Measurements from ENCODE around the gene DNAJC12. TPM values are rescaled to one million over a fixed set of nuclear protein-coding genes. Genes with fewer than 3 reads are reported as not detected.

Gene DNAJC12
- polyA plus RNA-seq, 1 experiment = 0.13 TPM

GRCh38 chr10:67864607-67865371, 26.8 kb upstream of the DNAJC12 start:
- H3K36me3 ChIP-seq (ENCODE audit: control insufficient read depth, insufficient read depth, low read length) = no peaks in the 10 kb centered on the region
- no peak for TF ChIP-seq CTCF (IDR thresholded peaks at IDR 0.05; ENCODE audit: insufficient read depth, low read depth, low read length)
- H3K4me3 ChIP-seq (ENCODE audit: low read depth, low read length) = no peak overlapping the region
- no peak for DNase-seq (ENCODE audit: low read depth)
- H3K27me3 ChIP-seq (ENCODE audit: control insufficient read depth, insufficient read depth, low read length) = no peaks in the 10 kb centered on the region
- CTCF ChIA-PET = interaction anchor here (1.0 to 8.2 kb wide), 4 partner anchors 9 to 43 kb away, joined by 3 to 44 read pairs (median 3); partner anchors contain the start of gene SIRT1
- POLR2A ChIA-PET = no interaction called here

- Histone ChIP-seq H3K4me3 (ENCODE audit: low read depth, low read length) (no peak overlapping the region), H3K27me3 (ENCODE audit: control insufficient read depth, insufficient read depth, low read length) (no peaks in the 10 kb centered on the region), H3K36me3 (ENCODE audit: control insufficient read depth, insufficient read depth, low read length) (no peaks in the 10 kb centered on the region)
- DNase-seq (ENCODE audit: low read depth) = no peak
- POLR2A ChIA-PET = no interaction called here
- TF ChIP-seq CTCF (IDR thresholded peaks at IDR 0.05; ENCODE audit: insufficient read depth, low read depth, low read length) = no peak
- CTCF ChIA-PET = no interaction called here
Measured at GRCh38 chr10:67863094-67863493, 25.1 kb upstream of the DNAJC12 start.

GRCh38 chr10:67861750-67862432, 23.9 kb upstream of the DNAJC12 start:
- H3K27me3 ChIP-seq (ENCODE audit: control insufficient read depth, insufficient read depth, low read length) = no peaks in the 10 kb centered on the region
- TF ChIP-seq CTCF (IDR thresholded peaks at IDR 0.05; ENCODE audit: insufficient read depth, low read depth, low read length) = no peak
- no peak overlapping the region for H3K4me3 ChIP-seq (ENCODE audit: low read depth, low read length)
- no peak for DNase-seq (ENCODE audit: low read depth)
- no peaks in the 10 kb centered on the region for H3K36me3 ChIP-seq (ENCODE audit: control insufficient read depth, insufficient read depth, low read length)
- ChIA-PET CTCF (interaction anchor here (0.5 to 0.6 kb wide), 2 partner anchors 16 to 515 kb away, joined by 3 read pairs; no protein-coding TSS in a partner anchor), POLR2A (no interaction called here)

- ChIA-PET CTCF (interaction anchor here (0.7 kb wide), 2 partner anchors 216 to 343 kb away, joined by 3 read pairs; partner anchors contain the start of gene HERC4), POLR2A (no interaction called here)
- DNase-seq (ENCODE audit: low read depth) = no peak
Measured at GRCh38 chr10:67858971-67859370, 21.0 kb upstream of the DNAJC12 start.

More at GRCh38 chr10:67858971-67859370, 21.0 kb upstream of the DNAJC12 start:
- H3K4me3 ChIP-seq (ENCODE audit: low read depth, low read length) = no peak overlapping the region
- no peaks in the 10 kb centered on the region for H3K36me3 ChIP-seq (ENCODE audit: control insufficient read depth, insufficient read depth, low read length)
- H3K27me3 ChIP-seq (ENCODE audit: control insufficient read depth, insufficient read depth, low read length) = no peaks in the 10 kb centered on the region
- TF ChIP-seq CTCF (IDR thresholded peaks at IDR 0.05; ENCODE audit: insufficient read depth, low read depth, low read length) = no peak

Measured in BJ (cell line).